GM18519 (cell line): ENCODE data around the gene MAU2.
"Not testable (repeated sequence)": the region's sequence is repeated elsewhere in the genome, so short reads cannot be mapped to it uniquely, and the experiment has no call there.

ENCODE experiments used
- ATAC-seq: cut with Tn5 transposase; IDR thresholded peaks from one replicate; pipeline ENCODE4 v1.9.1; 2021; ENCODE audit warnings: mild to moderate bottlenecking, moderate library complexity; ENCODE audit not compliant: unreplicated experiment, low FRiP score

Gene MAU2

GRCh38 chr19:19345232-19345631 lies 24.6 kb downstream of the MAU2 start:
- no peak for ATAC-seq

- ATAC-seq: no peak
These were observed 25.3 kb downstream of the MAU2 start for GRCh38 chr19:19345970-19346369.

GRCh38 chr19:19347401-19348110 lies 26.9 kb downstream of the MAU2 start:
- no peak for ATAC-seq

- no peak for ATAC-seq
These were observed 27.6 kb downstream of the MAU2 start for GRCh38 chr19:19348266-19348665.

- ATAC-seq: no peak
These were observed 28.7 kb downstream of the MAU2 start for GRCh38 chr19:19349365-19349764.

- ATAC-seq: not testable (repeated sequence)
These were observed 30.1 kb downstream of the MAU2 start for GRCh38 chr19:19350756-19351155.

- no peak for ATAC-seq
These were observed 32.2 kb downstream of the MAU2 start for GRCh38 chr19:19352823-19353222.

- no peak for ATAC-seq
These were observed 33.4 kb downstream of the MAU2 start for GRCh38 chr19:19354007-19354406.

- no peak for ATAC-seq
These were observed 34.3 kb downstream of the MAU2 start for GRCh38 chr19:19354932-19355331.

- no peak for ATAC-seq
These were observed 35.0 kb downstream of the MAU2 start for GRCh38 chr19:19355606-19356139.

- ATAC-seq: no peak
These were observed 35.9 kb downstream of the MAU2 start for GRCh38 chr19:19356500-19356899.

GRCh38 chr19:19356901-19357566 lies 36.4 kb downstream of the MAU2 start:
- no peak for ATAC-seq

- no peak for ATAC-seq
These were observed 40.5 kb downstream of the MAU2 start for GRCh38 chr19:19361075-19361594.

GRCh38 chr19:19362075-19362474 lies 41.4 kb downstream of the MAU2 start:
- no peak for ATAC-seq

- no peak for ATAC-seq
These were observed 46.1 kb downstream of the MAU2 start for GRCh38 chr19:19366434-19367396.

GRCh38 chr19:19368087-19368486 lies 47.5 kb downstream of the MAU2 start:
- no peak for ATAC-seq

GRCh38 chr19:19371059-19371458 lies 50.4 kb downstream of the MAU2 start:
- ATAC-seq: no peak

- no peak for ATAC-seq
These were observed 52.2 kb downstream of the MAU2 start for GRCh38 chr19:19372656-19373416.

GRCh38 chr19:19379527-19379926 lies 58.9 kb downstream of the MAU2 start:
- ATAC-seq: no peak

GRCh38 chr19:19380316-19380715 lies 59.7 kb downstream of the MAU2 start:
- ATAC-seq: not testable (repeated sequence)
